ENCODE measurements around the gene DNAJB12.
"Not testable (repeated sequence)": the region's sequence is repeated elsewhere in the genome, so short reads cannot be mapped to it uniquely, and the experiment has no call there.

The DNAJB12 gene

DNA sequence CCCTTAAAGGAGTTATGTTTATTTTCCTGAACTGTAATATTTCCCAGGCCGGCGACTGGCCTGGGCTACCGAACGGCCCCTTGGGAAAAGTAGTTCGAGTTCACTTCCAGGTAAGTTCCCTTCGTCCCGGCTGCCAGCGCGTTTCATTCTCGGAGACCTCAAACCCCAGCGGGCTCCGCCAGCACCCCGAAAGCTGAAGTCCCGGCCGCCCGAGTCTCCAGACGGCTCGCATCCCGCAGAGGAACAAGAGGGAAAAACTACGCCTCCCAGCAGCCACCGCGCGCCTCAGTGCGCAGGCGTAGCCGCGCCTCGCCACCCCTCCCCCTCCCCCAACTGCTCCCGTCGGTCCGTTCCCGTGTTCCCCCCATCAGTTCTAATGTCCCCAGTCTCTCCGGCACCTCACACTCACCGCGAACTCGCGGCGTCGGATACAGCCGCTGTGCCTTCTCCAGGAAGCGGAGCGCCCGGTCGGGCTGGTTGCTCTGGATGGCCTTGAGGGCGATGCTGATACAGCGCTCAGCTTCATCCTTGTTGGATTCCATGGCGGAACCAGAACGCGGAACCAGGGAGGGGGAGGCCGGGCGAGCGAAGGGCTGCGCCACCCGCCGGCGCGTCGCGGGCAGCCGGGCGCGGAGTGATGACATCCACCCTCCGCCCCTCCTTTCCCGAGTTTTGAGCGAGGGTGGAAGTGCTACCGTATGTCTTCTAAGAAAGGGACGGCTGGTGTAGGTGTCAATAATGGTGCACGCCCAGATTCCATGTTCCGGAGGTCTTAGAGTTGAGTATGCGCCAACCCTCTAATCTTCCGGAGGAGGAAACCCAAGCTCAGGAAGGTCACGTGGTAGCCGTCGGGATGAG is at the start of gene DNAJB12:
DNAJB12 (minus strand) TSS at position 564 of the 858 bp plus-strand sequence; CDS start at position 542, 22 bp downstream.
- peak; percentile 95 for DNase-seq

DNA sequence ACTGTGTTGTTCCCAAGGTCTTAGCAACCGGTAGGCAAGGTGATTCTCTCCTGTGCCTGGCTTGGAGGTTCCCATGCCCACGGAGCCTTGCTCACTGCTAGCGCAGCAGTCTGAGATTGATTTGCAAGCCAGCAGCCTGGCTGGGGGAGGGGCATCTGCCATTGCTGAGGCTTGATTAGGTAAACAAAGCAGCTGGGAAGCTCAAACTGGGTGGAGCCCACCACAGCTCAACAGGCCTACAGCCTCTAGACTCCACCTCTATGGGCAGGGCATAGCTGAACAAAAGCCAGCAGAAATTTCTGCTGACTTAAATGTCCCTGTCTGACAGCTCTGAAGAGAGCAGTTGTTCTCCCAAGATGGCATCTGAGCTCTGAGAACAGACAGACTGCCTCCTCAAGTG is 40.9 kb upstream of the DNAJB12 start:
- DNase-seq = not testable (repeated sequence)

DNA sequence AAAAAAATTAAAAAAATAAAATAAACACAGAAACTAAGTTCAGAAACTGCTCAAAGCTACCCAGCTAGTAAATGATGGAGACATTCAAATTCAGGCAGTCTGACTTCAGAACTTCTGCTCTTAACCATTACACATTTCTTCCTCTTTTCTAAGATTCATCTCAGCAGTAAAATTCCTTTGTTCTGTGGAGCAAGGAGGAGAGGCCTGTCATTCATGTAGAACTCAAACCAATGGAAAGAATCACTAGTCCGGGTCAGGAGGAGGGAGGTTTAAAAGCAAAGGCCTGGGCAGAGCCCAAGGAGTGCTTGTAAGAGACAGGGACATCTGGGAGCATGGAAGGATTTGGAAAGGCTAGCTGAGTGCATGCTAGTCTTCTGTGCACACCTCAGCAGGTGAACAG is 37.9 kb upstream of the DNAJB12 start:
- no peak for DNase-seq

DNA sequence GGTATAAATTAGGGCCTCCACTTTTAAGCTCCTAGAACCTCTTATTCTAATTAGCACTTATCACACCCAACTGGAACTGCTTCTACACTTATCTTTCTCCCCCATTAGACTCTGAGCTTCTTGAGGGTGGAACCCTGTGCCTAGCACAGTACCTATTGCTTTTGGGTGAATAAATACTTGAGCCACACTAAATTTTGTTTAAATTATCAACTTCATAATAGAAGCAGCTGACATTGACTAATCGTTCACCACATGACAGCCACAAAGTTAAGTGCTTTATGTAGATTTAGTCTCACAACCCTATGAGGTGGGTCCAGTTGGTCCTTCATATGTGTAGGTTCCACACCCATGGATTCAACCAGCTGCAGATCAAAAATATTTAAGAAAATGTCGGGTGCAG is 36.0 kb upstream of the DNAJB12 start:
- no peak for DNase-seq

DNA sequence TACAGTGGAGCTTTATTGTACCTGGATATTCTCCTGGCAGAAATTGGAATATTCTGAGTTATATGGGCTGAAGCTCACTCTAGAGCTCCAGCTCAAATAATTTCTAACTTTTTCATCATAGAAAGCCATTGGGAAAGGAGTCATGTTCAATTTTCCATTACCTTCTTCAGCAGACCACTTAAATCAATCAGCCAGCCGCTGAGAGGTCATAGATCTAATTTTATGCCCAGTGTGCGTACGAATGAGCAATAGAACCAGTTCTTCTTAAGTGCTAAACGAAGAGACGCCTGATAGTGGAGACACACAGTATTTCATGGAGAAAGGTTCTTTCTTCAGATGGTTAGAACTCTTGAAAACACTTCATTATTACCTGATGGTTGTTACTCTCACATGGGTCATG is 35.0 kb upstream of the DNAJB12 start:
- no peak for DNase-seq

DNA sequence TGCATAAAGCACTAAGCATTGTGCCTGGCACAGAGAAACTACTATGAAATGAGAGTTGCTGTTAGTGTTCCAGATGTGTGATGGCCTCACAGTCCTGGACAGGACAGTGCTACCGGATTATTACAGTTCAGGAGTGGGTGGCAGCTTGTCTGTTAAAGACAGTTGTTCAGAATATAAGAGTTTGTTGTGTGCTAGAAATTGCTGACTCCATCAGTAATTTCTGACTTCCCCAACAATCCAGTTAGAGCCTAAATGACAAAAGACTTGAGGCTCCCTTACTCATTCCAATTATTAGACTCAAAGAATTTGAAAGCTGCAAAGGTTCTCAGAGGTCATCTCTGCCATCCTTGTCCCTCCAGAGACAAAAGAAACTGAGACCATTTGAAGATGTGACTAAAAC is 34.3 kb upstream of the DNAJB12 start:
- DNase-seq = no peak

DNA sequence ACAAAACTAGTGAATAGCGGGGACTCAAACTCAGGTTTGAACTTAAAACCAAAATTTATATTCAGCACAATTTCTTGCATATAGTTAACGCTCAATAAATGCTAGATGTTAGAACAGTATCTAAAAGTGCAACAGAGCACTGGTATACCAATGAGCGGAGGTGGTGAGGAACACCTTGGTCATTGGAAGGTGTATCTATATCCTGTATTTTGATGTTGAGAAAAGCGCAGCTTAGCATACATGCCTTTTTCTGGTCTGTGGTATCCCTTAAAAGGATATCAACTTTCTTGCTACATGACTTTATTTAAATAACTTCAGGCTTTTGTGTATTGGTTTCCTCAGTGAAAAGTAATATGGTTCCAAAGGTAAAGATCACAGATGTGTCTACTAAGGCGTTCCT is 33.3 kb upstream of the DNAJB12 start:
- no peak for DNase-seq

DNA sequence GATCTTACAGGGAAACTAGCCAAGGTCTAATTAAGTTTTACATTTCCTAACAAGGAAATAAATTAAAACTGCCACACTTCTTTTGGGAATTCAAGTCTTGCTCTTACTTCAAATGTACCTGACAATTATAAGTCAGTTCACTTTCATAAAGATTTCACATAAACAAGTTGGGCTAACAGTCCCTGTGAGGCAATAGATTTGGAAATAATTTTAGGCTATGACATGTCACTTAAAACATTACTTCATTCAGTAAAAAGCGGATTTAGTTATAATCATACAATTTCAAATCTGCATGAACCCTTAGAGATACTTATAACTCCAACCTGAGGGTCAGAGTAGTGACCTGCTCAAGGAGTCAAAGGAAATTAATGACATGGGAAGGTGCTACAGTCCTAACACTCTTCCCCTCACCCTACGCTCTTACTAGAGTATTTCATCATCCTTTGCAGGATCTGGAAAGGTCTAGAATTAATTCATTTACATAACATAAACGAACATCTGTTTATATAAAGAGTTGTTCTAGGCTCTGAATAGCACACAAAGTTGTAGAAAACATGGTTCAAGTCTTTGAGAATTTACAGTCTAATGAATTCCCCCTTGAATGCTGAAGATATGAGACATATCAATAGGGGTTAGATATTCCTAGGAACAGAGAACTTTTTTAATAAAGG is 32.3 kb upstream of the DNAJB12 start:
- DNase-seq = no peak

DNA sequence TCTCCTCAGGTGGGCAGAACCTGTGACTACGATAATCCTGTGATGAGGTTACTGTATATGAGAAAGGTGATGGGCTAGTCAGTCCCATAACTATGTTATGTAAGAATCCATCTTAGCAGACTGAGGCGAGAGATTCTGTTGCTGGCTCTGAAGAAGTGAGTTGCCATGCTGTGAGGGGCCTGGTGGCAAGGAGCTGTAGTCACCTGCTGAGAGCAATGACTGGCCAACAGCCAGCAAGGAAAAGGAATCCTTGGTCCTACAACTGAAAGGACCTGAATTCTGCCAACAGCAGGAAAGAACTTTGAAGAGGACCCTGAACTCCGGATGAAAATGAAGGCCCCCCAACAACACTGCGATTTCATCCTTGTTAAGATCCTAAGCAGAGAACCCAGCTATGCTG is 31.0 kb upstream of the DNAJB12 start:
- DNase-seq = no peak

DNA sequence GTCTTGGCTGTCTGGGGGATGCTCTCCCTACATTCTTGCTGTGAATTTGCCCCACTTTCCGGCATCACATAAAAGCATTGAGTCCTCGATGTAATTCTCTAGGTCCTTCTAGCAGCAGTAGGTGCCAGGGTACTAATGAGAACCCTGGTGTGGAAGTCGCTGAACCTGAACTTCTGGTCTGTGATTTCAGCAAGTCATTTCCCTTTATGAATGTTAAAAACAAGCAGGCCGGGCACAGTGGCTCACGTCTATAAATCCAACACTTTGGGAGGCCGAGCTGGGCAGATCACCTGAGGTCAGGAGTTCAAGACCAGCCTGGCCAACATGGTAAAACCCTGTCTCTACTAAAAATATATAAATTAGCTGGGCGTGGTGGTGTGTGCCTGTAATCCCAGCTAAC is 30.3 kb upstream of the DNAJB12 start:
- not testable (repeated sequence) for DNase-seq

DNA sequence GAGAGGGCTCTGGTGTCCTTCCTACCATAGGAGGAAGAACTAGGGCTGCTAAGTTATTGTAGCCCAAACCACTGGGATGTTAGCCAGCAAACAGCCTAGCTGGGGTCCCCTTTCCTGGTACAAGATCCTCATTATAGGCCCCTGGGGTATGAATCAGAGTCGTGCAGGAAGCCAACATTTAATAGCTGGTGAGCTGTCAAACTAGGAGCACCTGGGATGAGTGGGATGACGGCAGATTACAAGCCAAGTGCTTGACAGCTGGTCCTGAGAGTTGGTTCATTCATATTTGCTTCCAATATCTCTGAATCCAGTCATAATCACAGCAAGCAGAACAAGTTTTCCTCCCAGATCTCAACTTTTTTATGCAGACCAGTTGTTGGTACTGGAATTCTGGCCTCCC is 25.1 kb upstream of the DNAJB12 start:
- no peak for DNase-seq

DNA sequence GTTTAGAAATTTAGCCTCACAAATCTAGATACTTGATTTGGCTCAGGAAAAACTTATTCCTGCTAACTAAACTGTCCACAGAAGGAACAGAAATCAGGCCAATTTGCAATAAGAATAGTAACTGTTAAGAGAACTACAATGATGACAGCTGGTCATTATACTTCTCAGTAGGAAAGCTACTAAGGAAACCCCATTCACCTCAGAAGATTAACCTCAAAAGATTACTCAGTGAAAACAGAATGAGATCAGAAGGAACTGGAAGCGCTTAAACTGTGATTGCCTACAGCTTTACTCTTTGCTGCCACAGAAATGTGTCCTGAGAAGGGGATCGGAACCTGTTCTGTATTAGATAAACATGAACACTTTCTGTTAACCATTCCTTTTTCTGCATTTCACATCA is 24.3 kb upstream of the DNAJB12 start:
- DNase-seq = no peak

DNA sequence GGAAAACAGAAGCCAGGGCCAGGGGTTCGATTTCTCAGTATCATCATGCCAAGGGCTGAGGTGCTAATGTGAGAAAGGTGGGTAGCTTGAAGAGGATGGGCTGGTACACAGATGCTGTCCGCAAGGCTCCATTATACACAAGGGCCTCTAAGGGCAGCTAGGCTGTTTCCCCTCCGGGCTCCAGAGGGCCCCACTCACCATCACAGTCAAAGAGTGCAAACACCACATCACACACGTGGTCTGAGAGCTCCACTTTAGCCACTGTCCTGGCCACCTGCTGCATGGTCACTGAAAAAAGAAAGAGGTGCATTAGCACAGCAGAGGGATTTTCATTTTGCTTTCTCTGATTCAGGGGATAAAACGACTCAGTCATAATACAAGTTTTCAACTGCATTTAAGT is 20.9 kb upstream of the DNAJB12 start:
- DNase-seq = no peak

DNA sequence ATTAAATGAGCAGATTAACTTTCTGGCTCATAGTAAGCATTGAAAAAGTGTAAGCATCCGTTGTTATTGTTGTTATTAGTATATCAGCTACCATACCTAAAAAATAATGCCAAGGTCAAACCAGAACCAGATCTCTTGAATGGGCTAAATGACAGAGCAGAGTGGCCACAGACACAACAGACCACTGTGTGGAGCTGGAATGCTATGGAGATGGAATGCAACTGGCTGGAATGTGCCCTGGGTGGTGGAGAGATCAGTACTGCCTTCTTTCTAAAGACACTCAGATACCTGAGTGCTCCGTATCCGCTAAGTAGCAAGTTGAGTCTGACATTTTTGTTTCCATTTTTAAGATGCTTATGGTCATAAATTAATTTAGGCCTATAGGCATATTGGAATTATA is 20.5 kb upstream of the DNAJB12 start:
- no peak for DNase-seq

DNA sequence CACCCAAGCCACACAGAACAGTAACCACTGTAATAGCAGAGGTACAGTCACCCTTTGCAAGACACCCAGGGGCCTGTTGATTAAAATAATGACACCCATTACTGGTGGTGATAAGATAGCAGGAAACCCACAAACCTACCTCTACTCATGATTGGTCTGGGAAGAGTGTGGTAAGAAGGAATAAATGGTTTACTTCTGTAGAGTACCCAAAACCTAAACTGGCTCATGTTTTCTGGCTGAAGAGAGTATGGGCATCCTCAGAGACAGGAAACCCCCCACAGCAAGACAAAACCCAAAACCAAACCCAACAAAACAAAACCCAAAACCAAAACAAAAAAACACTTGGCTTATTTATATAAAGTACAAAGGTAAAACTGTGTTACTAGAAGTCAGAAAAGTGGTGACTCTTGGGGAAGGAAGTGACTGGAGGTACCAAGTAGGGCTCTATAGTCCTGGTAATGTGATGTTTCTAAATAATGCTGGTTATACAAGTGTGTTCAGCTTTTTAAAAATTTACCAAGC is 15.5 kb upstream of the DNAJB12 start:
- no peak for DNase-seq

DNA sequence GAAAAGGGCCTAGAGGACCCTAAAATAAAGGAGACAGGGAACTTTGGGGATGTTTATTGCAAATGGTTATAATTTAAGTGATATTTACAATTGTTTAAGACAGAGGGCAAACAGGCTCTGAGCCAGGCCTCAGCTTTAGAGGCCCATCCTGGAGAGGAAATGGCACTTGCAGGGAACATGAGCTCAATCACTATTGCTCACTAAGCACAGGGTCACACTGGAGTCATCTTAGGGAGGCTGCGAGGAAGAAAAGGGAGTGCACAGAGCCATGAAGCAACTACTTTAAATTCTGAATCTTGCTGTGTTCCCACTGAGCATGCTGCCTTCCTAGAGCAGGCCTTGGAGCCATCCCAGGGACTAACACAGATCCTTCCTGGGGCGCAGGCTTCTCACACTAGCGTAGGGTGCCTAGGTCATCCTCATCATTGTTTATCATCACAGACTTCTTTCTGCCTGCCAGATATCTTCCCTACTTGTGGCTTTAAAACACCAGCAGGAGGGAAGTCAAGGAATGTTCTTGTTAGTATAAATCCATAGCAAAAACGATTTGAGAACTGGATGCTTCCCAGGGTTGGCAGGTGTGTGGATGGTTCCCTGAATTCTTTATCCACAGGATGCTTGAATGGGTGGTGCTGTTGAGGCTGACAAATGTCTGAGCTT is 12.7 kb upstream of the DNAJB12 start:
- no peak for DNase-seq

DNA sequence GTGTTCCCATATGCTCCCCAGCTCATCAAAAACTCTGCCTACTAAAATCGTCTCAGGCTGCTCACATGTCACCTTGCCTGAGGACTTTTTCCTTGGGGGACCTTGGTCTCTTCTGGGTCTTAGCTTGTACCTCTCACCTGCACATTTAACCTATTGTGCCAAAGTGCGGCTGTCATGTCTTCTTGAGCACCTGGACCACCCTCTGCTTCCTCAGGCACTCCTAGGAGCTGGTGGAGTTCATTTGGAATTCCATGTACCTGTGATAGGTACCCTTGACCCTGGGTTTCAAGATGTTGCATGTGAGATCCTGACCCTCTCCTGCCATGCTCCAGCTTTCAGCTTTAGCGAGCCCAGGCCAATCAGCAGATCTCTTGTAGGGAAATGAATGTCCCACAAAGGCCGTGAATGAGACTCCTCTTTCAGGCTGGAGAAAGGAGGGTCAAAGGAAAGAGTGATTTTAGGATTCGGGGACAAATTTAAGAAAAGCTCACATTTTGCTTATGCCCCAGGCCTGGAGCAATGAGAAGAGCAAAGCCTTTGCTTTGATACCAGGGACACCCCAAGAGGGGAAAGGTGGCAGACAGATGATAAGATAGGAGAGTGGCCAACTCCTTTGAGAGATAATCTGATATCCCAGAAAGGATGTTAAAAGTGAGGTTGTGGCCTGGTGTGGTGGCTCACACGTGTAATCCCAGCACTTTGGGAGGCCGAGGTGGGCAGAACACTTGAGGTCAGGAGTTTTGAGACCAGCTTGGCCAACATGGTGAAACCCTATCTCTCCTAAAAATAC is 10.6 kb upstream of the DNAJB12 start:
- no peak for DNase-seq

DNA sequence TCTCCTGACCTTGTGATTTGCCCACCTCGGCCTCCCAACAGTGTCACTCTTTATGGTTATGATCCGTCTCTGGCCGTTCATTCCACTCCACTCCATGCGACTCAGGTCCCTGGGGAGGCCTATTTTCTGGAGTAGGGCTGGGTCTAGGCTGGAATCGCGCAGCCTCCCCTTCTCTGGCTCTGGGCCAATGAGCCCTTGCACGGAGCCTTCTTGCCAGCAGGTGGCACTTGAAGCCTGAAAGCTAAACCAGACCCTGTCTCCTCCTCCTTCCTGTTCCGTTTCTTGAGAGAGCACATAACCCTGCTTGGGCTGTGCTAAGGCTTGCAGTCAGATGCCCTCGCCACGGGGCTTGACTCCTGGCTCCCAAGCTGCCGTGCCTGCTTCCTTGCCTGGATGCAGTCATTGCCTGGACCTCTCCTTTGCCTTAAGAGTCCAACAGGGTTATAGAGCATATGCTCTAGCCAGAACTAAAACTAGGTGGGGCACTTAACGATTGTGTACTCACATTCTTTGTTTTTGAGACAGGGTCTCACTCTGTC is 9.6 kb upstream of the DNAJB12 start:
- DNase-seq = peak; percentile 89

DNA sequence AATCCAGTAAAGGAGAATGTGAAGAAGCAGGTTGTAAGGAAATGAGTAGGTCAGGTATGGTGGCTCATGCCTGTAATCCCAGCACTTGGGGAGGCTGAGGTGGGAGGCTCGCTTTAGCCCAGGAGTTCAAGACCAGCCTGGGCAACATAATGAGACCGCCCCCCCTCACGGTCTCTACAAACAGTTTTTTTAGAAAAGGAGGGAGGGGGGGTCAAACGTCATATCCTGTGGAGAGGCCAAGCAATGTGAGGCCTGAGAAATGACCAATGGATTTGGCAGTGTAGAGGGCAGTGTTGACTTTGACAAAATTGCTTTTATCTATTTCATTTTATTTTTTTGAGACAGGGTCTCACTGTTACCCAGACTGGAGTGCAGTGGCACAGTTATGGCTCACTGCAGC is 2.3 kb upstream of the DNAJB12 start:
- DNase-seq = no peak

DNA sequence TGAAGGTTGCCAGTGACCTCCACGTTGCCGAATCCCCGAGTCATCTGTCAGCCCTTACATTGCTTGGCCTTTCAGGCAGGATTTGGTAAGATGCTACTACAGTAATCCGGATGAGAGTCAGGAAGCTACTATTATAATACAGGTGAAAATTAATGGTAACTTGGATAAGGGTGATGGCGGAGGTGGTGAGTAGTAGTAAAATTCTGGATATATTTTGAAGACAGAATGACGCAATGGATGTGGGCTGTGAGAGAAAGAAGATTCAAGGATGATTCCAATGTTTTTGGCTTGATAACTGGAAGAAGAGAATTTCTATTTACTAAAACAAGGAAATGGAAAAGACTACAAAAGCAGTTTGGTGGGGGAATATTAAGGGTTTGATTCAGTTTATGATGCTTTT is 1.4 kb upstream of the DNAJB12 start:
- DNase-seq = no peak

DNA sequence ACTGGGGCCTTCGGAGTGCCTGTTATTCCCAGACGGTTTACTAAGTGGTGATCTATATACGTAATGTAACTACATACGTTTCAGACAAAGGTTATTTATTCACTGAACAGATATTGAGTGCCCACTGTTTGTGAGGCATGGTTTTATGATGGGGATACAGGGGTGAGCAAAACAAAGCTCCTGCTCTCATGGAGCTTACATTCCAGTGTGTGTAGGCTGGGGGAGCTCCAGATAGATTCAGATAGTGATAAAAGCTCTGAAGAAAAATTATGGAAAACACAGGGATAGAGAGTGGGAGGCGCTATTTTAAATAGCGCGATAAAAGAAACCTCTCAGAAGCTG is 466 bp upstream of the DNAJB12 start:
- no peak for DNase-seq

DNA sequence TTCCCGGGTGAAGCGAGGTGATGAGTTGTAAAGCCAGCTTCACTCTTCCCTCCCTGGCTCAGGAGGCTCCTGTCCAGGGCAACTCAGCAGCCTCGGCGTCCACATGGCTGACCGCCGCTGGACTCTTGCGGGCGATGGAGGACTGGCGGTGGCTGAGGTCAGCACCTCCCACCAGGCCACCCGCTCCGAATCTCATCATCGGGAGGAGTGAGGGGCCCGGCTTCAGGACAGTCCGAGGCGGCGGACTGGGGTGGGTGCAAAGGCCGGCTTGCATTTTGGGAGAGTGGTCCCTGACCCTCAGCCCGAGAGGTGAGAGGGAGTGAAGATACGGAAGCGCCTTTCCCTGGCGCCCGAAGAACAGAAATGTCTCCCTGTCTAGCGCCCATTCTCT is 759 bp downstream of the DNAJB12 start:
- peak; percentile 62 for DNase-seq
